Common myeloid progenitor, CD34-positive (primary cell): ENCODE data around the gene MRPL27.

Experiments used
- CTCF ChIA-PET: fragments of 350-600 bp; sonication (Branson Sonifier 250); formaldehyde crosslinking; loops from one replicate; lab custom pipeline; 2021; ENCODE audit warnings: antibody characterized with exemption; lab: Charles Lee
- POLR2A ChIA-PET: fragments of 350-600 bp; sonication (Branson Sonifier 250); formaldehyde crosslinking; loops from one replicate; lab custom pipeline; 2021; ENCODE audit warnings: antibody characterized with exemption; lab: Charles Lee
- DNase-seq, 3 donors: peaks; one replicate each; pipeline versions ENCODE4 v3.0.0 to v3.0.0-alpha.2; 2013
- H3K27ac ChIP-seq, 2 experiments: 1 replicate in 1 of 2; 2 replicates in 1 of 2; pipeline ENCODE4 v1.7.0; 2013; ENCODE audit warnings: inconsistent platforms in 2 of 2, low read length in 2 of 2, mild to moderate bottlenecking in 2 of 2, low read depth in 1 of 2, moderate library complexity in 1 of 2; ENCODE audit not compliant: severe bottlenecking in 2 of 2, insufficient read depth in 1 of 2, poor library complexity in 1 of 2
- H3K27me3 ChIP-seq, 5 experiments: replicated peaks in 2 of 5; 1 replicate in 3 of 5; 2 replicates in 2 of 5; pipeline versions ENCODE4 v1.6.1 to v1.7.0; 2013; ENCODE audit warnings: low read length in 4 of 5, mild to moderate bottlenecking in 2 of 5, moderate library complexity in 2 of 5, inconsistent platforms in 1 of 5; ENCODE audit not compliant: insufficient read depth in 5 of 5, control insufficient read depth in 4 of 5
- H3K36me3 ChIP-seq, 4 experiments: 1 replicate in 2 of 4; 2 replicates in 2 of 4; pipeline versions ENCODE4 v1.6.1 to v1.7.0; 2013; ENCODE audit warnings: low read length in 3 of 4, control low read depth in 1 of 4, mild to moderate bottlenecking in 1 of 4; ENCODE audit not compliant: control insufficient read depth in 4 of 4, insufficient read depth in 4 of 4
- H3K4me1 ChIP-seq, 4 experiments: 1 replicate in 3 of 4; 2 replicates in 1 of 4; pipeline versions ENCODE4 v1.6.1 to v1.7.1; 2013; ENCODE audit warnings: low read length in 3 of 4, mild to moderate bottlenecking in 3 of 4, control low read depth in 1 of 4, inconsistent platforms in 1 of 4, moderate library complexity in 1 of 4; ENCODE audit not compliant: control insufficient read depth in 4 of 4, insufficient read depth in 4 of 4; ENCODE audit errors: control extremely low read depth in 1 of 4
- H3K4me3 ChIP-seq, 7 experiments: 1 replicate in 4 of 7; 2 replicates in 3 of 7; pipeline versions ENCODE4 v1.5.1 to v1.7.0; 2013; ENCODE audit warnings: mild to moderate bottlenecking in 7 of 7, low read length in 6 of 7, moderate library complexity in 6 of 7, inconsistent platforms in 2 of 7, low read depth in 2 of 7, control low read depth in 1 of 7; ENCODE audit not compliant: insufficient read depth in 4 of 7, control insufficient read depth in 1 of 7; ENCODE audit errors: extremely low read depth in 1 of 7
- H3K9me3 ChIP-seq, 5 experiments: 1 replicate in 4 of 5; 2 replicates in 1 of 5; pipeline versions ENCODE4 v1.6.1 to v1.7.1; 2013; ENCODE audit warnings: low read length in 4 of 5, mild to moderate bottlenecking in 2 of 5, inconsistent platforms in 1 of 5, low read depth in 1 of 5, moderate library complexity in 1 of 5; ENCODE audit not compliant: control insufficient read depth in 4 of 5, insufficient read depth in 2 of 5; ENCODE audit errors: control extremely low read depth in 1 of 5
- WGBS: methylation state at CpG from one replicate; pipeline ENCODE4 v1.1.5; 2013; ENCODE audit not compliant: insufficient coverage; 5-methylcytosine and 5-hydroxymethylcytosine counted together

Gene MRPL27

DNA sequence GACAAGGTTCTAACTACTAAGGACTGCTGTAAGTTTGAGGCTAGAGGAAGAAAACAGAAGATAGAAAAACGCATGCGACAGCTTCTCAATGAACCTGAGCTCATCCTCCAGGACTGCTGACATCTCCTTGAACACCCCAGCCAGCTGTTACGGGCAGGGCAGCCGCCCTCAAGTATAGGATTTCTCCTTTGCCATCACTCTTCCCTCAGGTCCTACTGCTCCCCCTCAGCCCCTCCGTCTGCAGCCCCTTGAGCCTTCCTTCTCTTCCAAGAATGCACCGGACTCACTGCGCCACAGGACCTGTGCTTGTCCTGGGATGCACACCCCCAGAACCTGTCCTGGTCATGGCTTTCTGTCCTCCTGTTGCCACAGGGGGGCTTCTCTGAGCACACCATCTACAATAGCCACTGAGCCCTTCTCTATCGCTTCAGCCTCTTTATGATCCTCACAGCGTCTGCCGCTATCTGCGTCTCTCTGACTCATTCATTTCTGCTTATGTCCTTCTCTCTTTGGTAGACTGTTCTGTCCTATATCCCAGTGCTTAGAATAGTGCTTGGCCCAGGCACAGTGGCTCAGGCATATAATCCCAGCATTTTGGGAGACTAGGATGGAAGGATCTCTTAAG is 42.7 kb downstream of the MRPL27 start:
- Histone ChIP-seq H3K4me3 (no peak overlapping the region), H3K36me3 (no peaks in the 10 kb centered on the region), H3K27ac (no peak overlapping the region), H3K27me3 (peaks cover 0 to 2% (median 0%) of the 10 kb centered on the region in 5 experiments), H3K9me3 (no peaks in the 10 kb centered on the region), H3K4me1 (peaks cover 0 to 6% (median 4%) of the 10 kb centered on the region in 4 experiments)
- POLR2A ChIA-PET = no interaction called here
- WGBS = 97% methylated on average over 10 of the region's 11 CpGs
- DNase-seq = no peak
- CTCF ChIA-PET = interaction anchor here (0.7 to 2.7 kb wide), 4 partner anchors 24 to 186 kb away, joined by 3 to 11 read pairs (median 3); no protein-coding TSS in a partner anchor

DNA sequence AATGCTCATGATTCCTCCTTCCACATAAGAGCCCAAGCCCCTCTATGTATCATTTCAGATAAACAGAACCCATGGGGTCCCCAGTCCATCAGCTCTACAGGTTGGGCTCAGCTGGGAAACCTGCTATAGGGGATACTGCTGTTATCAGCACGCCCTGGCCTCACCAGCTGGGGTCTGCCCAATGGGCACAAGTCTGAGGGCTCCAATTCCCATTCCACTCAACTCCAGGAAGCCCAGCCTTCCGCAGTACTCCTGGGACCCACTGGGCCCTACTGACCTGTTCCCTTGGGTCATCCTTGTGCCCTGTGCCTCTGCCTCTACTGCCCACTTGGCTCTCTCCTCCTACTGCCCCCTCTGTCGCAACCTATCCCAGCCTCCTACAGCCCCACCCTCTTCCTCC is 43.3 kb downstream of the MRPL27 start:
- ChIA-PET POLR2A (no interaction called here), CTCF (interaction anchor here (0.7 to 1.2 kb wide), 2 partner anchors 23 to 126 kb away, joined by 3 read pairs; no protein-coding TSS in a partner anchor)
- Histone ChIP-seq H3K4me3 (no peak overlapping the region), H3K27me3 (peaks cover 0 to 2% (median 0%) of the 10 kb centered on the region in 5 experiments), H3K9me3 (no peaks in the 10 kb centered on the region), H3K36me3 (no peaks in the 10 kb centered on the region), H3K4me1 (peaks cover 0 to 6% (median 4%) of the 10 kb centered on the region in 4 experiments), H3K27ac (no peak overlapping the region)
- no peak for DNase-seq
- 94% methylated on average over 2 of the region's 3 CpGs for WGBS

DNA sequence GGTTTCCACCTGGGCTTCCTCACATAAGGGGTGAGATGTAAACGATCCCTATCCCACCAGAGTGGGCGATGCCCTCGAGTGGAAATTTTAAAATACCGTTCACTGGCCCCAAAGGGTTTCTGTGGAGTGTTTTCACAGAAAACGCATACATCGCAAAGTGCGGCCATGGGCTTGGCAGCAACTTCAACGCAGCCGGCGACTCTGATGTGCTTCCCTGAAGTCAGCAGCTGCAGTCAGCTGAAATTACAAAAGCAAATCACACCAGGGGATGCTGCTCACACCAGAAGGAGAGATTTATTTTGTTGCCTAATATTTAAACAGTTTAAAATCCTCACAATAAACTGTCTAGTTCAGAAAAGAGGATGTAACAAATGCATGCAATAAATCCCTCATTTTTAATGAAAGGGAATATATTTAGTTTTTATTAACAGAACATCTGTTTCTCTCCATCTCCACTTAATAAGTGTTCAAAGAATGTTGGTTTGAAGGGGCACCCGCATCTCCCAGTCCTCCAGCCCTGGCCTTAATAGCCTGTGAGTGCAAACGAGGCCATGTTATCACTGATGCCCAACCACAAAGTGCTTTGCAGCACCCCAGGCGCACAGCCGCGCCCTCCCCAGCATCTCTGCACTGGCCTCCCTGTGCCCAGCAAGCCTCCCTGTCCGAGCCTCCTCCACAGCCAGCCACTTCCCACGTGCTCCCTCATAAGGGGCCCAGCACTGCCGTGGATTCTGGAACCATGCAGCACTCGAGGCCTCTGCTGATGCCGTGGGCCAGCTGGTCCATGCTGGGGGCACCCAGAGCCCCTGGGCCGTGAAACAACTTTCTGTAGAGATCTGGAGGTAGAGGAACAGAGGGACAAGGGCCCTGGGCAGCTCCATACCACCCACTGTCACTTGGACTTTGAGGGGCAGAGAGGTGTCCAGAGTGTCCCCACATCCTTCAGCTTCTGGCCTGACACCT is 44.3 kb downstream of the MRPL27 start:
- ChIA-PET CTCF (no interaction called here), POLR2A (no interaction called here)
- H3K9me3 ChIP-seq = no peaks in the 10 kb centered on the region

DNA sequence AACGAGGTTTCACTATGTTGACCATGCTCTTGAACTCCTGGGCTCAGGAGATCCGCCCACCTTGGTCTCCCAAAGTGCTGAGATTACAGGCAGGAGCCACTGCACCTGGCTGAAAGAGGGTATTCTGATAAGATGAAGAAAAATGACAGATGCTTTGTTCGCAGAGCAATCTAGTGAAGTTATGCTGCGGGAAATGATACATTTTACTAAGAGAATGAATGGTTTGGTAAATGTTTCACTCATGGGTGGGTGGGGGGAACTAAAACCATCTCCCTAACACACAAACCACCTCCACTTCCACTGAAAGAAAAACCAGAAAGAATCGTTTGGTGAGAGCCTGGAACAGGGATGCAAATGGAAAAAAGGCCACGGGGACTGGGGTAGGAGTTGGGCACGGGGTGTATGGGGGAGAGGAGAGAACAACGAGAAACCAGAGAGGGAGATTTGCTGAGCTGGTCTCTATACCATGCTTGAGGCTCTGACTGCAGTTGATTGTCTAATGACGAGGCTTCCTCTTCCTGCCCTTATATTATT is 46.1 kb downstream of the MRPL27 start:
- Histone ChIP-seq H3K4me3 (no peak overlapping the region), H3K4me1 (no peaks in the 10 kb centered on the region), H3K27ac (no peak overlapping the region), H3K27me3 (peaks cover 0 to 2% (median 0%) of the 10 kb centered on the region in 5 experiments), H3K9me3 (no peaks in the 10 kb centered on the region), H3K36me3 (no peaks in the 10 kb centered on the region)
- 100% methylated on average over 4 of the region's 9 CpGs for WGBS
- CTCF ChIA-PET = interaction anchor here (0.9 kb wide), 1 partner anchor 94 kb away, joined by 4 read pairs; no protein-coding TSS in a partner anchor
- POLR2A ChIA-PET = no interaction called here
- no peak for DNase-seq

More for the DNA sequence above, 44.3 kb downstream of the MRPL27 start:
- peaks cover 0 to 2% (median 0%) of the 10 kb centered on the region in 5 experiments for H3K27me3 ChIP-seq
- H3K27ac ChIP-seq = no peak overlapping the region
- H3K4me3 ChIP-seq = no peak overlapping the region
- DNase-seq = no peak
- H3K36me3 ChIP-seq = no peaks in the 10 kb centered on the region
- WGBS = 90% methylated on average over 16 of the region's 21 CpGs
- peaks cover 0 to 4% (median 4%) of the 10 kb centered on the region in 4 experiments for H3K4me1 ChIP-seq

DNA sequence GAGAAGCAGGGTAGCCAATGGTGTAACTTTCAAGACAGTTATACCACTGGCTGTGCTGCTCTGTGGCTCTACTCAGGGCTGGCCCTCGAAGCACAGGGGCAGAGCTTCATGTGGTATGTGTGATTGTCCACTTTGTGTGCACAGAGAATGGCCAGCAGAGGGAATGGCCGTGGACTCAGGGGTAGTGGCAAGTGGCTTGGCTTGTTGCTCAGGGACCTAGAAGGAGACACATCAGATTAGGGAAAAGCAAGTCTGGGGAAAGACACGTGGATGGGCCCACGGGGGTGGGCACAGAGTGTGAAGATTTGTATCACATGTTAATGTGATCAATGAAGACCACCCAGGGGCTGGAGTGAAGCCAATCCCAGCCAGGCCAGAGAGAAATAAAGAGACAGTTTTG is 47.1 kb downstream of the MRPL27 start:
- ChIA-PET POLR2A (no interaction called here), CTCF (no interaction called here)
- no peak overlapping the region for H3K4me3 ChIP-seq
- no peak overlapping the region for H3K27ac ChIP-seq
- no peaks in the 10 kb centered on the region for H3K27me3 ChIP-seq
- DNase-seq = no peak
- H3K4me1 ChIP-seq = no peaks in the 10 kb centered on the region
- no peaks in the 10 kb centered on the region for H3K36me3 ChIP-seq
- H3K9me3 ChIP-seq = no peaks in the 10 kb centered on the region
- WGBS = 84% methylated on average over 4 of the region's 4 CpGs

DNA sequence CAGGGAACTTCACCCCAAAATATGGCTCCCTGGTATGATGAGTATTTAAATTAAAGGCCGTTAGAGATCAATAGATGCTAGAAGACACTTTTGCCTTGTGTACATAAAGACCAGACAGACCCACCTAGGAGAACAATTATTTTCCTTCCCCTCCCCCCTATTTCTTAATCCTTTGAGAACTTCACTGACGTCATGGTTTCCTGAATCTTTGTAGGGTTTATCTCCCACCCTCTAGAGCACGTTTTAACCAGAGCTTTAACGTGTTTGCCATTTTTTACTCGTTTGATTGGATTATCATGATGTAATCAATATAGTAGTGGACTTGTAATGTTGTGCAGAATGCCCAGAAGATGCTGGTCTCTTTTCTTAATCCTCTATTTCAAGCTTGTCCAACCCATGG is 49.9 kb downstream of the MRPL27 start:
- Histone ChIP-seq H3K27ac (no peak overlapping the region), H3K36me3 (no peaks in the 10 kb centered on the region), H3K4me3 (no peak overlapping the region), H3K9me3 (no peaks in the 10 kb centered on the region), H3K27me3 (peaks cover 0 to under 1% (median 0%) of the 10 kb centered on the region in 5 experiments), H3K4me1 (no peaks in the 10 kb centered on the region)
- 88% methylated on average over 3 of the region's 5 CpGs for WGBS
- ChIA-PET POLR2A (interaction anchor here (0.7 kb wide), 1 partner anchor 509 kb away, joined by 4 read pairs; no protein-coding TSS in a partner anchor), CTCF (interaction anchor here (1.2 kb wide), 1 partner anchor 31 kb away, joined by 3 read pairs; no protein-coding TSS in a partner anchor)
- DNase-seq = no peak
